Right atrium auricular region (tissue), 2 donors: ENCODE measurements around the gene MED31. TPM values are rescaled to one million over a fixed set of nuclear protein-coding genes. Genes with fewer than 3 reads are reported as not detected.
A peak's percentile ranks its signal among the peaks of the same experiment; 100 is the strongest.
"Not testable (repeated sequence)": the region's sequence is repeated elsewhere in the genome, so short reads cannot be mapped to it uniquely, and the experiment has no call there.

Experiments used
- DNase-seq: peaks from one replicate; pipeline ENCODE4 v3.0.0-alpha.2; 2019; ENCODE audit warnings: low spot score
- H3K27ac ChIP-seq, 2 donors: fragments of 200-600 bp; sonication (generic); 1 replicate in 1 of 2; 2 replicates in 1 of 2; pipeline ENCODE4 v1.5.1; 2016 to 2019
- H3K27me3 ChIP-seq, 2 donors: fragments of 200-600 bp; sonication (generic); one replicate each; pipeline versions ENCODE4 v1.5.1 to v1.6.0; 2017 to 2019
- H3K36me3 ChIP-seq: fragments of 200-600 bp; sonication (generic); one replicate; pipeline ENCODE4 v1.5.1; 2016
- H3K4me1 ChIP-seq, 2 donors: fragments of 200-600 bp; sonication (generic); one replicate each; pipeline versions ENCODE4 v1.5.1 to v1.6.0; 2017 to 2019
- H3K4me3 ChIP-seq, 2 donors: fragments of 200-600 bp; sonication (generic); 1 replicate in 1 of 2; 2 replicates in 1 of 2; pipeline ENCODE4 v1.5.1; 2017 to 2019; ENCODE audit warnings: mild to moderate bottlenecking in 1 of 2, moderate library complexity in 1 of 2
- H3K9me3 ChIP-seq, 2 donors: fragments of 200-600 bp; sonication (generic); one replicate each; pipeline ENCODE4 v1.5.1; 2019
- total RNA-seq, 2 donors: library from RNA; depleted of rRNA; stranded (reverse); fragments of >200 nt; gene quantifications; one replicate each; pipeline ENCODE4 v1.1.0, GENCODE V29; 2016
- TF ChIP-seq, protein P1 (sequence below), 2 donors: fragments of 200-600 bp; sonication (generic); IDR thresholded peaks; one replicate each; pipeline ENCODE4 v1.5.1; 2019; ENCODE audit warnings: antibody characterized with exemption in 2 of 2

Gene MED31
- total RNA-seq, 2 donors from 2014 or later: 7.0 to 8.2 TPM

DNA sequence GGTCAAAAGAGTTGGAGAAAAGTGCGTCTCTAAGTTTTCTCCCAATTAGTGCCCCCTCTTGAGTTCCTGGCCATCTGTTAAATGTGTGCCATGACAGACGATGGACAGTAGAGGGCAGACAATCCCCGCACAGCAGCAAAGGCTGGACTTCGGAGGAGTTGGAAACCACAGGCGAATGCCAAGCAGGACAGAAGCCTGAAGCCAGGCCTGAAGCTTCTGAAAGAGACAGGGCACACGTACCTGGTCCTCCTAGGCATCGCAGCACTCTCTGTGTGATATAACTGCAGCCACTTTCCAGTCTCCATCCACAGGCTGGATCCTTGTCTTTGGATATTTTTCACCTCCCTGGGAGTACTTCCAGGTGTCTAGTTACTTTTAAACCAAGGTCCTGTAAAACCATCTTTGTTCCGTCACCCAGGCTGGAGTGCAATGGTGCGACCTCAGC, 14.7 kb upstream of the MED31 start:
- no peak overlapping the region for H3K4me3 ChIP-seq
- TF ChIP-seq, protein P1, sequence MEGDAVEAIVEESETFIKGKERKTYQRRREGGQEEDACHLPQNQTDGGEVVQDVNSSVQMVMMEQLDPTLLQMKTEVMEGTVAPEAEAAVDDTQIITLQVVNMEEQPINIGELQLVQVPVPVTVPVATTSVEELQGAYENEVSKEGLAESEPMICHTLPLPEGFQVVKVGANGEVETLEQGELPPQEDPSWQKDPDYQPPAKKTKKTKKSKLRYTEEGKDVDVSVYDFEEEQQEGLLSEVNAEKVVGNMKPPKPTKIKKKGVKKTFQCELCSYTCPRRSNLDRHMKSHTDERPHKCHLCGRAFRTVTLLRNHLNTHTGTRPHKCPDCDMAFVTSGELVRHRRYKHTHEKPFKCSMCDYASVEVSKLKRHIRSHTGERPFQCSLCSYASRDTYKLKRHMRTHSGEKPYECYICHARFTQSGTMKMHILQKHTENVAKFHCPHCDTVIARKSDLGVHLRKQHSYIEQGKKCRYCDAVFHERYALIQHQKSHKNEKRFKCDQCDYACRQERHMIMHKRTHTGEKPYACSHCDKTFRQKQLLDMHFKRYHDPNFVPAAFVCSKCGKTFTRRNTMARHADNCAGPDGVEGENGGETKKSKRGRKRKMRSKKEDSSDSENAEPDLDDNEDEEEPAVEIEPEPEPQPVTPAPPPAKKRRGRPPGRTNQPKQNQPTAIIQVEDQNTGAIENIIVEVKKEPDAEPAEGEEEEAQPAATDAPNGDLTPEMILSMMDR (IDR thresholded peaks at IDR 0.05): peak; percentile 70 to 90
- peak; percentile 80 for DNase-seq

DNA sequence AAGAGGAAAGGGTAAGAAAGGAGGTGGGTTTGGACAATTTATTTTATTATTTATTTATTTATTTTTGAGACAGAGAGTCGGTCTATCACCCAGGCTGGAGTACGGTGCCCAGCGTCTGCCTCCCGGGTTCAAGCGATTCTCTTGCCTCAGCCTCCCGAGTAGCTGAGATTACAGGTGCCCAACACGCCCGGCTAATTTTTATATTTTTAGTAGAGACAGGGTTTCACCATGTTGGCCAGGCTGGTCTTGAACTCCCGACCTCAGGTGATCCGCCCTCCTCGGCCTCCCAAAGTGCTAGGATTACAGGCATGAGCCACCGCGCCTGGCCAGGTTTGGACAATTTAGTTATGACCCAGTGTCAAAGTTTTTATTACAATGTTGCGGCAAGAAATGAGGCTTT, 11.8 kb upstream of the MED31 start:
- H3K36me3 ChIP-seq, DNase-seq, H3K27ac ChIP-seq, H3K27me3 ChIP-seq, H3K4me3 ChIP-seq, H3K9me3 ChIP-seq, H3K4me1 ChIP-seq: not testable (repeated sequence)

More for the DNA sequence above, 14.7 kb upstream of the MED31 start:
- Histone ChIP-seq H3K36me3 (no peaks in the 10 kb centered on the region), H3K4me1 (no peaks in the 10 kb centered on the region), H3K9me3 (no peaks in the 10 kb centered on the region), H3K27me3 (no peaks in the 10 kb centered on the region), H3K27ac (no peak overlapping the region)

DNA sequence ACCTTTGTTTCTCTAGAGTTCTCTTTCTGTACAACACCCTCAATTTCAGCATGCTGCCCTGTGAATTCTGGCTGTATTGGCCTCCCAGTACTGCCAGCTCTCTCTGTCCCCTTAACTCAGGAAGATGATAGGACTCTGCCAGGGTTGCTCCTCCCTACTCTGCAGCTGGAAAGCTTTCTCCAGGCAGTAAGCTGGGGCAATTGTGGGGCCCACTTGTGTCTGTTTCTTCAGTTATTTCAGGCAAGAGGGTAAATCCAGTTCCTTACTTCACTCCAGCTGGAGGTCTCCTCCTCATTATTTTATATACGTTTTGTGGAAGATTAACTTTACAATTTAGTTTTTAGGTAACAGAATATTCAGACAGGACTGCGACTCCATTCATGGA, 10.1 kb upstream of the MED31 start:
- H3K27me3 ChIP-seq: peaks cover 0 to 3% of the 10 kb centered on the region in 2 donors
- H3K4me3 ChIP-seq: no peak overlapping the region
- TF ChIP-seq, protein P1 (IDR thresholded peaks at IDR 0.05): no peak
- H3K9me3 ChIP-seq: no peaks in the 10 kb centered on the region
- DNase-seq: no peak
- no peaks in the 10 kb centered on the region for H3K36me3 ChIP-seq
- H3K4me1 ChIP-seq: no peaks in the 10 kb centered on the region
- H3K27ac ChIP-seq: no peak overlapping the region

DNA sequence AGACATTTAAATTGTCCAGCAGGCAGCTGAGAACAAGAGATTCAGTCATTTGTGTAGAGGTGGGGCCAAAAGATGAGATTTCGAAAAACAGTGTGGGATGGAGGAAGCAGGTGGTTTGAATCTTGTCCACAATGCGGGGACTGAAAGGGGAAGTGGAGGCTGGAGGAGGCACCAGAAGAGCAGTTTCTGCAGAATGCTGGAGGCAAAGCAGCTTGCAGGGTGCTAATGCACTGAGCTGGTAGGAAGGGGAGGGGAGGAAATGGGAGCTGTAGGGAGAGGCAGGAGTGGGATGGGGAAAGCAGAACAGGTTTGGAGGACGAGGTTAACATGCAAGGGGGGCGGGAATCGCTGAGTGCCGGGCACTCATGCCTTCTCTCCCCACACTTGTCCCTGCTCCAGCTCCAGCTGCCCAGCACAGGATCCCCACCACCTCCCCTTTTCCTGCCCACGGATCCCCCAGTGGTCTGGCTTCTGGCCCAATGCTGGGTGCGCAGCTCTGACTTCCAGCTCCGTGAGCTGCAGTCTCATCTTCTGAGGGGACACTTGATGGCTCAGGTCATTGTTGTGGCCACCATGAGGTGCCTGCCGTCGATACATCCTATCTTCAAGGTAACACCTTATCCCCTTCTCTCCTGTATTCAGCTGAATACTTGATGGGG, 9.5 kb upstream of the MED31 start:
- peaks cover 0 to 3% of the 10 kb centered on the region in 2 donors for H3K27me3 ChIP-seq
- DNase-seq: no peak
- no peaks in the 10 kb centered on the region for H3K9me3 ChIP-seq
- H3K27ac ChIP-seq: no peak overlapping the region
- H3K4me3 ChIP-seq: no peak overlapping the region
- no peaks in the 10 kb centered on the region for H3K36me3 ChIP-seq
- no peaks in the 10 kb centered on the region for H3K4me1 ChIP-seq
- TF ChIP-seq, protein P1 (IDR thresholded peaks at IDR 0.05): no peak

DNA sequence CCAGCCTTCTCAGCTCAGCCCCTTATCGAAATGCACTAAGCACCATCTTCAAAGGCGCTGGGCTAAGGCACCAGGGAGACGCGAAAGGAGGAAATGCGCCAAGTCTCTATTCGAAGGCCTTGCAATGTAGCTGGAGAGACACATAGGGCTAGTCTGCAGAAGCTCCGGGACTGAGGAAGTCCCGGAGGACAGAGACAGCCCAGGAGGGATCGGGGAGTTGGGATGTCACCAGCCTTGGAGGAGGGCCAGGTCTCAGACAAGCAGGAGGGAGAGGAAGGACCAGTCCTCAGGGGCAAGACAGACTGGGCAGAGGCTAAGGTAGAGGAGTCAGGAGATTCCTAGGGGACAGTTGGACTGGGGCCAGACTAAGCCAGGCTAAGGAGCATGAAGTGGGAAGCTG, 8.7 kb upstream of the MED31 start:
- H3K27me3 ChIP-seq: peaks cover 0 to 6% of the 10 kb centered on the region in 2 donors
- no peak for DNase-seq
- H3K4me1 ChIP-seq: no peaks in the 10 kb centered on the region
- H3K27ac ChIP-seq: no peak overlapping the region
- H3K36me3 ChIP-seq: no peaks in the 10 kb centered on the region
- no peaks in the 10 kb centered on the region for H3K9me3 ChIP-seq
- no peak overlapping the region for H3K4me3 ChIP-seq
- TF ChIP-seq, protein P1 (IDR thresholded peaks at IDR 0.05): no peak

DNA sequence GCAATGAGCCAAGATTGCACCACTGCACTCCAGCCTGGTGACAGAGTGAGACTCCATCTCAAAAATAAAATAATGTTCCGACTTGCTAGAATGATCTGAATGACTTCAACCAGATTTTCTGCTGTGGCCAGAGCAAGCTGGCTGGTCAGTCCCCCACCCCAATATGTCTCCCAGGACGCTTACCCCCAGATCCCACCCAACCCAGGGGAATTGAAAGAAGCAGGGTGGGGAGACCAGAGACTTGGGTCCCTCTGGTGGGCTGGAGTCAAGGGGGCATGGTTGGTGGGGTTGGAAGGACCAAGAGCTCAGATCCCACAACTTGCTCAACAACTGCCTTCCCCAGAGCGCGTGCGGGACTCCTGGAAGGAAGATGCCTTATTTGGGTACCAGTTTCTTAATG, 7.0 kb upstream of the MED31 start:
- not testable (repeated sequence) for H3K27me3 ChIP-seq, H3K27ac ChIP-seq, H3K4me1 ChIP-seq, DNase-seq, H3K4me3 ChIP-seq, H3K9me3 ChIP-seq, H3K36me3 ChIP-seq
